OCI-LY3 (cell line): ENCODE measurements around the gene OPCML.

Source experiments
- EZH2phosphoT487 ChIP-seq: fragments of 200-600 bp; shearing (Covaris generic); IDR thresholded peaks from 2 replicates; pipeline ENCODE4 v1.6.1; 2018; ENCODE audit warnings: antibody characterized with exemption, mixed run types, low read depth
- TF ChIP-seq, protein P1 (sequence below): fragments of 200-600, 300-600 bp; sonication (generic); IDR thresholded peaks from 2 replicates; pipeline ENCODE4 v1.5.1; 2014; ENCODE audit warnings: antibody characterized with exemption, low read length, low read depth

- TF ChIP-seq, protein P1, sequence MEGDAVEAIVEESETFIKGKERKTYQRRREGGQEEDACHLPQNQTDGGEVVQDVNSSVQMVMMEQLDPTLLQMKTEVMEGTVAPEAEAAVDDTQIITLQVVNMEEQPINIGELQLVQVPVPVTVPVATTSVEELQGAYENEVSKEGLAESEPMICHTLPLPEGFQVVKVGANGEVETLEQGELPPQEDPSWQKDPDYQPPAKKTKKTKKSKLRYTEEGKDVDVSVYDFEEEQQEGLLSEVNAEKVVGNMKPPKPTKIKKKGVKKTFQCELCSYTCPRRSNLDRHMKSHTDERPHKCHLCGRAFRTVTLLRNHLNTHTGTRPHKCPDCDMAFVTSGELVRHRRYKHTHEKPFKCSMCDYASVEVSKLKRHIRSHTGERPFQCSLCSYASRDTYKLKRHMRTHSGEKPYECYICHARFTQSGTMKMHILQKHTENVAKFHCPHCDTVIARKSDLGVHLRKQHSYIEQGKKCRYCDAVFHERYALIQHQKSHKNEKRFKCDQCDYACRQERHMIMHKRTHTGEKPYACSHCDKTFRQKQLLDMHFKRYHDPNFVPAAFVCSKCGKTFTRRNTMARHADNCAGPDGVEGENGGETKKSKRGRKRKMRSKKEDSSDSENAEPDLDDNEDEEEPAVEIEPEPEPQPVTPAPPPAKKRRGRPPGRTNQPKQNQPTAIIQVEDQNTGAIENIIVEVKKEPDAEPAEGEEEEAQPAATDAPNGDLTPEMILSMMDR, result no peak
- no peak for TF ChIP-seq EZH2phosphoT487
These were observed 1008.4 kb downstream of the OPCML start for GRCh38 chr11:132523929-132524328.
